ENCODE data around the gene PVALEF. TPM values are rescaled to one million over a fixed set of nuclear protein-coding genes. Genes with fewer than 3 reads are reported as not detected.

Gene PVALEF
- total and polyA plus RNA-seq, 2 experiments from 2014 or later = 0.37 to 0.86 TPM

DNA sequence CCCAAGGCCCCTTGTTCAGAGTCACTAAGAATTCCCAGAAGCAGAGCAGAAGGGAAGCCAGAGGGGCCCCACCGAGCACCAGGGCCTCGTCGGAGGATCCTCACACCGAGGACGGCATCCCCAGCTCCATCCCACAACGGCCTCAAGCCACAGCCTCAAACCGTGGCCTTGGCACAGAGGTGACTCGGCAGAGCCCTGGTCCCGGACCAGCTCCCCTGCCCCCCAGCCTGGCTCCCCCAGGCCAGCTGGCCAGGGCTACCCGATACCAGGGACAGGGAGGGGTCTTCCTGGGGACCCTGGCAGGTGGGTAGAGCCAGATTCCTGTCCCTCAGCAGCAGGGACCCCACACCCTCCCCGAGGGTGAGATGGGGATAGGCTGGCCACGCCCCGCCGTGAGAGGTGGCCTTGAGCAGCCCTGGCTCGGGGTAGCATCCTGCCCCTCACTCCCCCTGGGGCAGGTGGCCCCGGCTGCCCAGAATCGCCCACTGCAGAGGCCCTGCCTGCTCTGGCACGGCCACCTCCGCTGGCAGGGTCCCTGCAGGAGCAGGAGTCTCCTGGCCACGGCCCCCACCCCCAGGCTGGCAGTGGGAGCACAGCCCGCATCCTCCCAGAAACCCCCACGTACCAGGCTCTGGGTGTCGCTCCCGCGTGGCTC is 5.6 kb upstream of the PVALEF start:
- DNase-seq (ENCODE audit: low read depth in 1 of 2, low spot score in 1 of 2) = no peak
- no peak overlapping the region for H3K27ac ChIP-seq
- no peaks in the 10 kb centered on the region for H3K27me3 ChIP-seq
- no peaks in the 10 kb centered on the region for H3K36me3 ChIP-seq
- H3K4me3 ChIP-seq = no peak overlapping the region
- TF ChIP-seq, protein P1, sequence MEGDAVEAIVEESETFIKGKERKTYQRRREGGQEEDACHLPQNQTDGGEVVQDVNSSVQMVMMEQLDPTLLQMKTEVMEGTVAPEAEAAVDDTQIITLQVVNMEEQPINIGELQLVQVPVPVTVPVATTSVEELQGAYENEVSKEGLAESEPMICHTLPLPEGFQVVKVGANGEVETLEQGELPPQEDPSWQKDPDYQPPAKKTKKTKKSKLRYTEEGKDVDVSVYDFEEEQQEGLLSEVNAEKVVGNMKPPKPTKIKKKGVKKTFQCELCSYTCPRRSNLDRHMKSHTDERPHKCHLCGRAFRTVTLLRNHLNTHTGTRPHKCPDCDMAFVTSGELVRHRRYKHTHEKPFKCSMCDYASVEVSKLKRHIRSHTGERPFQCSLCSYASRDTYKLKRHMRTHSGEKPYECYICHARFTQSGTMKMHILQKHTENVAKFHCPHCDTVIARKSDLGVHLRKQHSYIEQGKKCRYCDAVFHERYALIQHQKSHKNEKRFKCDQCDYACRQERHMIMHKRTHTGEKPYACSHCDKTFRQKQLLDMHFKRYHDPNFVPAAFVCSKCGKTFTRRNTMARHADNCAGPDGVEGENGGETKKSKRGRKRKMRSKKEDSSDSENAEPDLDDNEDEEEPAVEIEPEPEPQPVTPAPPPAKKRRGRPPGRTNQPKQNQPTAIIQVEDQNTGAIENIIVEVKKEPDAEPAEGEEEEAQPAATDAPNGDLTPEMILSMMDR (IDR thresholded peaks at IDR 0.05; ENCODE audit: low read depth, low read length) = no peak
- H3K4me1 ChIP-seq (ENCODE audit: low read depth) = no peaks in the 10 kb centered on the region
- H3K9me3 ChIP-seq (ENCODE audit: low read depth) = no peaks in the 10 kb centered on the region

DNA sequence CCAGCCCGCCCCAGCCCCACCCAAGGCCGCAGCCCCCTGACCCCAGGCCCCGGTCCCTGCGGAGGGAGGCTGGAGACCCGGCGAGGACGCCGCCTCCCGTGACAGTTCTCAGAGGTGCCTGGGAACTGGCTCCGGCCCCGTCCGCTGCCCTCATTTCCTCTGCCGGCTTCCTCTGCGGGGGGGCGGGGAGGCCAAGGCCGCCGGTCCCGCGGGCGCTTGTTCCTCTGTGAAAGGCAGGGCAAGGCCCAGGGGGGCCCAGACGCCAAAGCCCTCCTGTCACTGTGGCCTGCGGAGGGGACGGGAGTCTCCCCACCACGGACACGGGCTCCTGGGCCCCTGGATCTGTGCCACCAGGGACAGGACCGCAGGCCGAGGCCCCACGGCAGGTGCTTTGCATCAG is 5.0 kb upstream of the PVALEF start:
- H3K4me3 ChIP-seq = no peak overlapping the region
- H3K4me1 ChIP-seq (ENCODE audit: low read depth) = peaks cover 3% of the 10 kb centered on the region
- no peaks in the 10 kb centered on the region for H3K36me3 ChIP-seq
- TF ChIP-seq, protein P1 (IDR thresholded peaks at IDR 0.05; ENCODE audit: low read depth, low read length) = no peak
- H3K27me3 ChIP-seq = no peaks in the 10 kb centered on the region
- no peak overlapping the region for H3K27ac ChIP-seq
- DNase-seq (ENCODE audit: low read depth in 1 of 2, low spot score in 1 of 2) = no peak
- no peaks in the 10 kb centered on the region for H3K9me3 ChIP-seq (ENCODE audit: low read depth)

DNA sequence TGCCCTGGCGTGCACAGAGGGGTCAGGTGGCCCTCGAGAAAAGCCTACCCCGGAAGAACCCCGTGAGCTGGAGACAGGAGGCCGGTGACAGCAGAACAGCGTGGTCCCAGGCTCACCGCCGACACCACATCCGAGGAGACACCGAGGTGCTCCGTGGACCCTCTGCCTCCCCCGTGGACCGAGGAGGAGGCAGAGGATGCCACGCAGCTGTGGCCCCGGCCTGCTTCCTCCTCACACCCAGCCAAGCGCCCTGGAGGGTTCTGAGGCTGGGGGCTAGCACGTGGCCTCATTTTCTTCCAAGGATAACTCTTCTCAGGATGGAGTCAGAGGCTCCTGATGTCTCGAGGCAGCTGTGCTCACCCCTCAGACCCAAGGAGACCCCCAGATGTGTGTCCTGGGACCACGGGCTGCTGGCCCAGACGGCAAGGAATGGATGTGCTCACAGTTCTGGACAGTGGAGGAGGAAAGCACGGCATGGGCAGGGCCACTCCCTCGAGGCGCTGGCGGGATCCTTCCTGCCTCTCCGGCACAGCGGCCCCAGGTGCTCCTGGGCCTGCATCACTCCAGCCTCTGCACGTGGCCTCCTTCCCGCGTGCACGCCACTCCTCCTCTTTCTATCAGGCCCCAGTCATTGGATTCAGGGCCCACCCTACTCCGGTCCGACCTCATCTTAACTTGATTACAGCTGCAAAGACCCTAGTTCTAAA is 4.4 kb upstream of the PVALEF start:
- peaks cover 6% of the 10 kb centered on the region for H3K4me1 ChIP-seq (ENCODE audit: low read depth)
- H3K27me3 ChIP-seq = no peaks in the 10 kb centered on the region
- TF ChIP-seq, protein P1 (IDR thresholded peaks at IDR 0.05; ENCODE audit: low read depth, low read length) = no peak
- no peaks in the 10 kb centered on the region for H3K36me3 ChIP-seq
- H3K4me3 ChIP-seq = no peak overlapping the region
- H3K9me3 ChIP-seq (ENCODE audit: low read depth) = no peaks in the 10 kb centered on the region
- DNase-seq (ENCODE audit: low read depth in 1 of 2, low spot score in 1 of 2) = no peak
- H3K27ac ChIP-seq = no peak overlapping the region

DNA sequence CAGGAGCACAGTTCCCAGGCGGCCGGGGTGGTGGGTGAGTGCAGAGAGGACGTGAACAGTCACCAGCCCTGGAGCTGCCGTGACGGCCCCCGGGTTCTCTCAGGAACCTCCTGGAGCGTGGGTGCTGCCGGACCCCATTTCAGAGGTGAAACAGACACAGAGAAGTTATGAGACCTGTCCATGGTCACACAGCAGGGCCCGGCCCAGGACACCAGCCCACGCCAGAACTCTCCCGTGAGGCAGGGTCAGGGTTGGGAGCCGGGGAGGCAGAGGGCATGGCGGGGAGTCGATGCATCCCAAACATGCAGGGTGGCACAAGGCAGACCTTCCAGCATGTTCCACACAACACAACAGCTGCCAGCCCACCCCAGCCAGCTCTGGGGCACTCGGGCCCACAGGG is 3.8 kb upstream of the PVALEF start:
- Histone ChIP-seq H3K9me3 (ENCODE audit: low read depth) (no peaks in the 10 kb centered on the region), H3K27ac (no peak overlapping the region), H3K4me3 (no peak overlapping the region), H3K36me3 (no peaks in the 10 kb centered on the region), H3K4me1 (ENCODE audit: low read depth) (peaks cover 8% of the 10 kb centered on the region), H3K27me3 (no peaks in the 10 kb centered on the region)
- no peak for DNase-seq (ENCODE audit: low read depth in 1 of 2, low spot score in 1 of 2)
- TF ChIP-seq, protein P1 (IDR thresholded peaks at IDR 0.05; ENCODE audit: low read depth, low read length) = no peak

DNA sequence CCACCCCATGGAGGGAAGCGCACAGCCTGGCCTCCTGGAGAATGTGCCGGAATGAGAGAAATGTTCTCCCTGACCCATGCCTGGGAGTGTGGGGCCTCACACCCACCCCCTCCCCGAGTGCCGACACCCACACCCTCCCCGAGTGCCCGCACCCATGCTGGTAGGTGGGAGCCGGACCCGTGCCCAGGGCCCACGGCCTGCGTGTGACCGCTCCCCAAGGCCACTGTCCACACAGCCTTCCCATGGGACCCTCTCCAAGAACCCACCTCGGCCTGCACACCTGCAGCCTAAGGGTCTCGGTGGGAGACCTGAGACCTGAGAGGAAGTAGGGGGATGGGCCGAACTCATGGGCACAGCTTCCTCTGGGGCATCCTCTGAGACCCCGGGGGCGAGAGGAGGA is 3.3 kb upstream of the PVALEF start:
- Histone ChIP-seq H3K27me3 (no peaks in the 10 kb centered on the region), H3K27ac (no peak overlapping the region), H3K4me1 (ENCODE audit: low read depth) (peaks cover 10% of the 10 kb centered on the region), H3K9me3 (ENCODE audit: low read depth) (no peaks in the 10 kb centered on the region), H3K4me3 (no peak overlapping the region), H3K36me3 (no peaks in the 10 kb centered on the region)
- DNase-seq (ENCODE audit: low read depth in 1 of 2, low spot score in 1 of 2) = no peak
- TF ChIP-seq, protein P1 (IDR thresholded peaks at IDR 0.05; ENCODE audit: low read depth, low read length) = no peak
